Medulla oblongata (tissue), 1 donor: Measurements from ENCODE around the gene GSTM1.

Source experiments
- DNase-seq: peaks from one replicate; pipeline ENCODE4 v3.0.0-alpha.2; 2015; ENCODE audit errors: extremely low spot score

Gene GSTM1

GRCh38 chr1:109687641-109688499, at the start of gene GSTM1:
Gene GSTM1, plus strand, starts transcription at chr1:109687817. Its CDS starts 57 bp downstream, at chr1:109687874.
- DNase-seq, result peak; percentile 93

- DNase-seq, result no peak
Measured at GRCh38 chr1:109639063-109639840, 48.4 kb upstream of the GSTM1 start.

GRCh38 chr1:109639841-109640184, 47.8 kb upstream of the GSTM1 start:
- no peak for DNase-seq

GRCh38 chr1:109640285-109640865, 47.2 kb upstream of the GSTM1 start:
- peak; percentile 86 for DNase-seq

- no peak for DNase-seq
Measured at GRCh38 chr1:109641078-109641740, 46.4 kb upstream of the GSTM1 start.

- no peak for DNase-seq
Measured at GRCh38 chr1:109641861-109642260, 45.8 kb upstream of the GSTM1 start.

GRCh38 chr1:109642626-109643025, 45.0 kb upstream of the GSTM1 start:
- DNase-seq, result no peak

GRCh38 chr1:109643385-109644230, 44.0 kb upstream of the GSTM1 start:
- peak; percentile 76 for DNase-seq

GRCh38 chr1:109644670-109645069, 42.9 kb upstream of the GSTM1 start:
- no peak for DNase-seq

GRCh38 chr1:109649491-109649914, 38.1 kb upstream of the GSTM1 start:
- peak; percentile 65 for DNase-seq

- DNase-seq, result no peak
Measured at GRCh38 chr1:109650609-109651008, 37.0 kb upstream of the GSTM1 start.

- DNase-seq, result no peak
Measured at GRCh38 chr1:109652402-109652801, 35.2 kb upstream of the GSTM1 start.

- DNase-seq, result no peak
Measured at GRCh38 chr1:109653306-109653705, 34.3 kb upstream of the GSTM1 start.

GRCh38 chr1:109654519-109654918, 33.1 kb upstream of the GSTM1 start:
- no peak for DNase-seq

GRCh38 chr1:109655615-109656519, 31.8 kb upstream of the GSTM1 start, which contains the start of gene GSTM4:
Gene GSTM4, plus strand, starts transcription at chr1:109656099. Its CDS starts 291 bp downstream, at chr1:109656390.
- DNase-seq, result peak; percentile 68

- no peak for DNase-seq
Measured at GRCh38 chr1:109657395-109657794, 30.2 kb upstream of the GSTM1 start.

- DNase-seq, result no peak
Measured at GRCh38 chr1:109657970-109658369, 29.6 kb upstream of the GSTM1 start.

- DNase-seq, result no peak
Measured at GRCh38 chr1:109658533-109659042, 29.0 kb upstream of the GSTM1 start.

GRCh38 chr1:109659145-109659544, 28.5 kb upstream of the GSTM1 start:
- DNase-seq, result no peak
